HFF-Myc (cell line): ENCODE results near the gene MSI1.

Experiments used
- DNase-seq: peaks from one replicate; pipeline ENCODE4 v3.0.0-alpha.2; 2011; ENCODE audit warnings: low read depth; ENCODE audit errors: extremely low read depth
- H3K4me3 ChIP-seq: replicated peaks from 2 replicates; pipeline ENCODE4 v1.5.1; 2011; ENCODE audit warnings: low read depth, mild to moderate bottlenecking, control low read depth, low read length
- TF ChIP-seq, protein P1 (sequence below): IDR thresholded peaks from 2 replicates; pipeline ENCODE4 v1.5.1; 2012; ENCODE audit warnings: mild to moderate bottlenecking, low read depth, low read length, control low read depth; ENCODE audit errors: missing control alignments

The MSI1 gene

DNA sequence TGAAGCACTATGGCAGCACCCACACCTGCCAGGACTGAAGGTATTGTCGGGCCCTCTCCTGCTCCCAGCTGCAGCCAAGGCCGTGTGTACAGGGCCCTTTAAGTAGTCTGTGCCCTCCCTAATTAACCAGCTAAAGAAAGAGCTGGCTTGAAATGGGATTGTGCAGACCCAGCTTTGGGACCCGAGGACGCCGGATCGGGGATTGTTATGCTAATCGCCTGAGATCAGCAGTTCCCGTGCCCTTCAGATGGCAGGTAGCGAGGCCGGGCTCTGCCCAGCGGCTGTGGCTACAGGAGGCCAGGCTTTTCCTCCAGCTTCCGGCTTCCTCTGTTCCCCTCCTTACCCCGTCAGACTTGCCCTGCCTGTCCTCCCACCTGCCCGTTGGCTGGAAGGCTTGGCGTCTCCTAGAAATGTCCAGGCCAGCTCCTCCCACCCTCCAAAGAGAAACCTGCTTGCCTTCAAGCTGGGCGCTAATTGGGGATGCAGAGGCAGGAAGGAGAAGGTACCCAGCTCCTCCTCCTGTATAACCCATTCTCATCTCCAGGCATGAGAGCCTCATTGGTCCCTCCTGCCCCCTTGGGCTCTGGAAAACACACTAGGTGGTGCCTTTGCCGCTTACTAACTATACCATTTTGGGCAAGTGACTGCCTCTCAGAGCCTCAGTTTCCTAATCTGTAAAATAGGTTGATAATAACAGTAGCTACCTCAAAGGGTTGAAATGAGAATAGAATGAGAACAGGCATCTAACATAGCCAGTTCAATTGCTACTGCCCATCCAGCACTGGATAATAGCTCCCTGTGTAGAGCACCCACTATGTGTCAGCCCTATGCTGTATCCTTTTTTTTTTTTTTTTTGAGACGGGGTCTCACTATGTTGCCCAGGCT lies 25.8 kb upstream of the MSI1 start:
- DNase-seq = no peak
- H3K4me3 ChIP-seq = no peak overlapping the region
- TF ChIP-seq, protein P1, sequence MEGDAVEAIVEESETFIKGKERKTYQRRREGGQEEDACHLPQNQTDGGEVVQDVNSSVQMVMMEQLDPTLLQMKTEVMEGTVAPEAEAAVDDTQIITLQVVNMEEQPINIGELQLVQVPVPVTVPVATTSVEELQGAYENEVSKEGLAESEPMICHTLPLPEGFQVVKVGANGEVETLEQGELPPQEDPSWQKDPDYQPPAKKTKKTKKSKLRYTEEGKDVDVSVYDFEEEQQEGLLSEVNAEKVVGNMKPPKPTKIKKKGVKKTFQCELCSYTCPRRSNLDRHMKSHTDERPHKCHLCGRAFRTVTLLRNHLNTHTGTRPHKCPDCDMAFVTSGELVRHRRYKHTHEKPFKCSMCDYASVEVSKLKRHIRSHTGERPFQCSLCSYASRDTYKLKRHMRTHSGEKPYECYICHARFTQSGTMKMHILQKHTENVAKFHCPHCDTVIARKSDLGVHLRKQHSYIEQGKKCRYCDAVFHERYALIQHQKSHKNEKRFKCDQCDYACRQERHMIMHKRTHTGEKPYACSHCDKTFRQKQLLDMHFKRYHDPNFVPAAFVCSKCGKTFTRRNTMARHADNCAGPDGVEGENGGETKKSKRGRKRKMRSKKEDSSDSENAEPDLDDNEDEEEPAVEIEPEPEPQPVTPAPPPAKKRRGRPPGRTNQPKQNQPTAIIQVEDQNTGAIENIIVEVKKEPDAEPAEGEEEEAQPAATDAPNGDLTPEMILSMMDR = no peak

DNA sequence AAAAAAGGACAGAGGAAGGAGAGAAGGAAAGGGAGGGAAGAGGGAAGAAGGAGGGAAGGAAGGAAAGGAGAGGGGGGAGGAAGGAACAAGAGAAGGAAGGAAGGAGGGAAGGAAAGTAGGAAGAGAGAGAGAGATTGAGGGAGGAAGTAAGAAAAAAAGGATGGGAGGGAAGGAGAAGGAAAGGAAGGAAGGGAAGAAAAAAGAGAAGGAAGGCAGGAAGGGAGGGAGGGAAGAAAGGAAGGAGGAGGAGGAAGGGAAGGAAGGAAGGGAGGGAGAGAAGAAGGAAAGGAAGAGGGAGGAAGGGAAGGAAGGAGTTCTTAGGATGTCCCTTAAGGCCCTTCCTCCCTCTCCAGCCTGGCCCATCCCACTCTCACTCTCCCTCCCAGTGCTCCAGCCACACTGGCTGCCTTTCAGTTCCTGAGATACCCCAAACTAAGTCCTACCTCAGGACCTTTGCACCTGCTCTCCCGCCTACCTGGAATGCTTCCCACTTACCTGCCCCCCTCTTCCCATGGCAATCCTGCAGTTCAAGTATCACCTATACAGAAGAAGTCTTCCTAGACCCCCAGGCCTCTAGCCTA lies 21.7 kb upstream of the MSI1 start:
- TF ChIP-seq, protein P1 = no peak
- no peak for DNase-seq

DNA sequence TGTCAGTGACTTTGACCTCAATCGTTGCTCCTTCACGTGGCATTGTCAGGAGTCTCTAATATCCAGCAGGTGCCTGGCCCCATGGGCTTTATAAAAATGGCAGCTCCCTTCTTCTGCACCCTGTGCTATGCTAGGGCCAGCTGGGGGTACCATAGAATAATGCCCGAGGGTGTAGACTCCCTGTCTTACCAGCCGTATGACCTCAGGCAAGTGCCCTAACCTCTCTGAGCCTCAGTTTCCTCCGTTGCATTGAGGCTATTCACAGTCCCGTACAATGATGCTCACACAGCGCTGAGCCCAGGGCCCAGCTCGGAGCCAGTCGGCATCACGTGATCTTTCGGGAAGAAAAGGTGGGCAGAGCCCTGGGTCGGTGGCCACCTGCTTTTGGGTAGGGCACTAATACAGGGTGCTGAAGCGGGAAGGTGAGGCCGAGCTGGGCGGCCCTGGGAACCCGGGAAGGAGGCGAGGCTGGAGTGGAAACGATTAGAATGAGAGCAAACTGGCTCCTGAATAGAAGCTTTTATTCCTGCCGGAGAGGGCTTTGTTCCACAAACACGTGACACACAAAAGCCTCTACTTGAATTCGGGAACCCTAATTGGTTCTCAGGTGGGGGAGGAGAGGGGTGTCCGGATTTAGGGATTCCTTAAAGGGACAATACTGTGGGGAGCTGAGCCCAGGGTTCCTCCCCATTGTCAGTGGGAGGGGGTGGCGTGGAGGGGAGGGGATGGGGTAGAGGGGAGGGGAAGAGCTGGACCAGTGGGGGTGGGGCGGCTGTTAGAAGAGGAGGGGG lies 19.9 kb upstream of the MSI1 start:
- DNase-seq = no peak
- TF ChIP-seq, protein P1 = no peak
- no peak overlapping the region for H3K4me3 ChIP-seq

More for the DNA sequence above, 21.7 kb upstream of the MSI1 start:
- no peak overlapping the region for H3K4me3 ChIP-seq

DNA sequence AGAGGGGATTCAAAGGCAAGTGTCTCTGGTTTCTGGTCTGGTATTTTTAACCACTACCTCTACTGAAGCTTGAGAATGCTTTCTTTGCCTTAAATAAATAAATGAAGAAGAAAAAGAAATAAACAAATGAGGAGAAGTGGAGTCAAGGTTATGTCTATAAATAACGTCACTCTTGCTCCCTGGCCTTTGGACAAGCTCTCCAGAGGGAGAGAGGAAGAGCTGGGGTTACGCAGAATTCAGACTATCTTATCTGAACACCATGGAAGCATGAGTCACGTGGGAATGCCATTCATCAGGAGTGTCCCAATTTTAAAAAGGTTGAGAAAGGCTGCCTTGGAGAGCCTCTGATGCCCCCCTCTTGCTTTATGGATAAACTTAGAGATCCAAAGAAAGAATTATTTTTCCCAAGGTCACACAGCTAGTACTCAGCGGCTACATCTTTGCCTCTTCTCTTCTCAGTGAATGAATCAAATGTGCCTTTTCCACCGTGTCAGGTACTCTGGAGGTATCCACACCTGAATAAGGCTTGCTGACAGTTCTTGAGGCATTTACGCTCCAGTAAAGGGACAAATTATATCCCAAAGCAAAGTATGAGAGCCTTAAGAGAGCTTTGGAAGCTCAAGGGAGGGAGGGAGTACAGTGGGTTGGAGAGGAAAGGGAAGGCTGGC lies 12.9 kb upstream of the MSI1 start:
- no peak overlapping the region for H3K4me3 ChIP-seq
- no peak for DNase-seq
- TF ChIP-seq, protein P1 = no peak

DNA sequence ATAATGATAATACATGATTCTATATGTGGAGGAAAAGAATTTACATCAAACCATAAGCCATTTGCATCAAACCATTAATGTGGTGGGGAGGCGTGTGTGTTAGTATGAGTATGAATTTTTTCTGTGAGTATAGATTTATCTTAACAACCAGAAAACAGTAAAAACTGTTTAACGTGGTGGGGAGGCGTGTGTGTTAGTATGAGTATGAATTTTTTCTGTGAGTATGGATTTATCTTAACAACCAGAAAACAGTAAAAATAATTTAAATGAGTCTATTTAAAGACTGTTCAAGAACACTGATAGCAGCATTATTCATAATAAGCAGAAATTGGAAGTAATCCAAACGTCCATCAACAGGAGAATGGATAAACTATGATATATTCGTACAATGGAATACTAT lies 9.1 kb upstream of the MSI1 start:
- DNase-seq = no peak
- H3K4me3 ChIP-seq = no peak overlapping the region
- TF ChIP-seq, protein P1 = no peak

DNA sequence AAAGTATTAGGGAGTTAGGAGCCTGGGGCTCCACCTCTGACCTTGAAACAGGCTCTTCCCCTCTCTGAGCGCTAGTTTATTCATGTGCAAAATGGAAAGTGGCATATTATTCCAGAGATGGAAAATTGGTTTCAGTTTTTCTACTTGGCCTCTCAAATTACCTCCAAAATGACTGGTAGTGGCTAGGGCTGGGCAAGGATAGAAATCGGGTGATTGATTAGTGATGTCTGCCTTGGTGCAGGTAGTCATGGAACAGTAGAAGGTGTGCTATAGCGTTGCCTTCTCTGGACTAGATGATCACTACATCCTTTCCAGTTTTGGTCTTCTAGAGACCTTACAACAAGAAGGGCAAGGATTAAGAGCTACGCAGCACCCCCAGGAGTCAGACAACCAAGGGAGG lies 8.6 kb upstream of the MSI1 start:
- H3K4me3 ChIP-seq = no peak overlapping the region
- TF ChIP-seq, protein P1 = no peak
- DNase-seq = no peak
